Suprapubic skin (tissue), 4 donors: Measurements from ENCODE around the gene SHOC2. TPM values are rescaled to one million over a fixed set of nuclear protein-coding genes. Genes with fewer than 3 reads are reported as not detected.

Experiments
- DNase-seq, 2 donors: peaks; one replicate each; pipeline ENCODE4 v3.0.0-alpha.2; 2019; ENCODE audit warnings: low spot score in 2 of 2
- H3K27ac ChIP-seq: fragments of 200-600 bp; sonication (generic); one replicate; pipeline ENCODE4 v1.5.1; 2019
- H3K27me3 ChIP-seq: fragments of 200-600 bp; sonication (generic); one replicate; pipeline ENCODE4 v1.5.1; 2019
- H3K36me3 ChIP-seq: fragments of 200-600 bp; sonication (generic); one replicate; pipeline ENCODE4 v1.5.1; 2019
- H3K4me1 ChIP-seq: fragments of 200-600 bp; sonication (generic); one replicate; pipeline ENCODE4 v1.5.1; 2019
- H3K4me3 ChIP-seq: fragments of 200-600 bp; sonication (generic); one replicate; pipeline ENCODE4 v1.5.1; 2019; ENCODE audit warnings: mild to moderate bottlenecking
- H3K9me3 ChIP-seq: fragments of 200-600 bp; sonication (generic); one replicate; pipeline ENCODE4 v1.5.1; 2019
- EP300 ChIP-seq: sonication (generic); formaldehyde crosslinking; IDR thresholded peaks from one replicate; pipeline ENCODE4 v1.6.1; 2017; ENCODE audit warnings: antibody characterized with exemption
- POLR2A ChIP-seq, 2 donors: fragments of 450-650 bp; IDR thresholded peaks; one replicate each; pipeline ENCODE4 v1.6.1; 2017; ENCODE audit warnings: antibody characterized with exemption in 2 of 2, mild to moderate bottlenecking in 2 of 2, moderate library complexity in 2 of 2
- POLR2AphosphoS5 ChIP-seq, 3 donors: sonication (generic); formaldehyde crosslinking; IDR thresholded peaks; one replicate each; pipeline ENCODE4 v1.6.1; 2017; ENCODE audit warnings: antibody characterized with exemption in 3 of 3
- WGBS: methylation state at CpG from one replicate; pipeline ENCODE4 v1.1.5; 2018; 5-methylcytosine and 5-hydroxymethylcytosine counted together
- total RNA-seq, 4 donors: library from RNA; depleted of rRNA; stranded (reverse); fragments of >200 nt; gene quantifications; one replicate each; pipeline ENCODE4 v1.1.0, GENCODE V29; 2016
- TF ChIP-seq, protein P1 (sequence below), 2 donors: fragments of 200-600 bp in 1 of 2; fragments of 450-650 bp in 1 of 2; sonication (generic) in 1 of 2; IDR thresholded peaks; one replicate each; pipeline ENCODE4 v1.5.1; 2016 to 2019; ENCODE audit warnings: antibody characterized with exemption in 2 of 2, mild to moderate bottlenecking in 1 of 2, moderate library complexity in 1 of 2

SHOC2 gene
- total RNA-seq, 4 donors from 2014 or later, result 33.8 to 80.8 (median 40.8) TPM

DNA sequence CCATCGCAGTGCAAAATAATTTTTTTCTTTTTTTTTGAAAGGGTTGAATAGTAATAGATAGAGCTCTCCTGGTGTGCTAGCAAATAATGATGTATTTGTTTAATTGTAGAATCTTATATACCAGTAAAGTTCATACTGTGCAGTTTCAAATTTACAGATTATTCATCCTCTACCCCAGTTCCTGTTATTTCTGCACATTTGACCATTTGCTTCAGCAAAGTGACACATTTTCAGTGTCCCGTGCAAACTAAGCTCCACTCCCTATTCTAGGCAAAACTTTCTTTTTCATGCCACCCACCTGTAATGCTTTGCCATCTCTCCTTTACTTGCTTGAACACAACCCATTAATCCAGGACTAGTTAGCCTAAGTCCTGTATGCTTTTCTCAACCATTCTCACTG, 43.0 kb downstream of the SHOC2 start:
- H3K9me3 ChIP-seq, result no peaks in the 10 kb centered on the region
- DNase-seq, result no peak
- TF ChIP-seq EP300, result no peak
- no peak for TF ChIP-seq POLR2A (IDR thresholded peaks at IDR 0.05)
- no peak for TF ChIP-seq POLR2AphosphoS5 (IDR thresholded peaks at IDR 0.05)
- TF ChIP-seq, protein P1, sequence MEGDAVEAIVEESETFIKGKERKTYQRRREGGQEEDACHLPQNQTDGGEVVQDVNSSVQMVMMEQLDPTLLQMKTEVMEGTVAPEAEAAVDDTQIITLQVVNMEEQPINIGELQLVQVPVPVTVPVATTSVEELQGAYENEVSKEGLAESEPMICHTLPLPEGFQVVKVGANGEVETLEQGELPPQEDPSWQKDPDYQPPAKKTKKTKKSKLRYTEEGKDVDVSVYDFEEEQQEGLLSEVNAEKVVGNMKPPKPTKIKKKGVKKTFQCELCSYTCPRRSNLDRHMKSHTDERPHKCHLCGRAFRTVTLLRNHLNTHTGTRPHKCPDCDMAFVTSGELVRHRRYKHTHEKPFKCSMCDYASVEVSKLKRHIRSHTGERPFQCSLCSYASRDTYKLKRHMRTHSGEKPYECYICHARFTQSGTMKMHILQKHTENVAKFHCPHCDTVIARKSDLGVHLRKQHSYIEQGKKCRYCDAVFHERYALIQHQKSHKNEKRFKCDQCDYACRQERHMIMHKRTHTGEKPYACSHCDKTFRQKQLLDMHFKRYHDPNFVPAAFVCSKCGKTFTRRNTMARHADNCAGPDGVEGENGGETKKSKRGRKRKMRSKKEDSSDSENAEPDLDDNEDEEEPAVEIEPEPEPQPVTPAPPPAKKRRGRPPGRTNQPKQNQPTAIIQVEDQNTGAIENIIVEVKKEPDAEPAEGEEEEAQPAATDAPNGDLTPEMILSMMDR (IDR thresholded peaks at IDR 0.05), result no peak
- no peaks in the 10 kb centered on the region for H3K36me3 ChIP-seq
- no peak overlapping the region for H3K27ac ChIP-seq
- 91% methylated on average over 2 of the region's 2 CpGs for whole genome bisulfite sequencing
- H3K4me1 ChIP-seq, result peaks cover 18% of the 10 kb centered on the region
- no peak overlapping the region for H3K4me3 ChIP-seq
- H3K27me3 ChIP-seq, result no peaks in the 10 kb centered on the region

DNA sequence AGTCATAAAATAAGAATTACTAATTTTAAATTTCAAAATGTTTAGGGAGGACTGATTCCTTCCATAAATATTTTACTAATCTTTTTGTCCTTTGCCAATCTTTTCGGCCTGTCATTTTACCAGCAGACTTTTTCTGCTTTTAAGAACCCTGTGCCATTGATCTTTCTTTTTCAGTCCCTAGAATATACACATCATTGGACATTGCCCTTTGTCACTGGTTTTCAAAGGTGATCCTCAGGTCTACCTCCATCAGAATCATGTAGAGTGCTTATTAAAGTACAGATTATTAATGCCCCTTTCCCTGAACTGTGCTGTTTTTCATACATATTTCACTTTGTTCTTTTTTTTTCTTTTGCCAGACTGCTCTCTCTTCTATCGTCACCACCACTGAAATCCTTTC, 43.8 kb downstream of the SHOC2 start:
- H3K27me3 ChIP-seq, result no peaks in the 10 kb centered on the region
- 88% methylated on average over 2 of the region's 2 CpGs for WGBS
- H3K27ac ChIP-seq, result no peak overlapping the region
- no peaks in the 10 kb centered on the region for H3K9me3 ChIP-seq
- DNase-seq, result no peak
- H3K4me1 ChIP-seq, result peaks cover 18% of the 10 kb centered on the region
- TF ChIP-seq POLR2A (IDR thresholded peaks at IDR 0.05), result no peak
- TF ChIP-seq EP300, result no peak
- TF ChIP-seq POLR2AphosphoS5 (IDR thresholded peaks at IDR 0.05), result no peak
- H3K36me3 ChIP-seq, result no peaks in the 10 kb centered on the region
- H3K4me3 ChIP-seq, result no peak overlapping the region

DNA sequence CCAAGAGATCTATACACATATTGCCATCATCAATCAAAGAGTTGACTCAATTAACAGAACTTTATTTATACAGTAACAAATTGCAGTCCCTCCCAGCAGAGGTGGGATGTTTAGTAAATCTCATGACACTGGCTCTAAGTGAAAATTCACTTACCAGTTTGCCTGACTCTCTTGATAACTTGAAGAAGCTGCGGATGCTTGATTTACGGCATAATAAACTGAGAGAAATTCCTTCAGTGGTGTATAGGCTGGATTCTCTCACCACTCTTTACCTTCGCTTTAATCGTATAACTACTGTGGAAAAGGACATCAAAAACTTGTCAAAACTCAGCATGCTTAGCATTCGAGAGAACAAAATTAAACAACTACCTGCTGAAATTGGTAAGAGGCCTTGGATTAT, 45.3 kb downstream of the SHOC2 start:
- Histone ChIP-seq H3K9me3 (no peaks in the 10 kb centered on the region), H3K27ac (no peak overlapping the region), H3K4me3 (no peak overlapping the region), H3K4me1 (peaks cover 14% of the 10 kb centered on the region), H3K36me3 (no peaks in the 10 kb centered on the region), H3K27me3 (no peaks in the 10 kb centered on the region)
- WGBS, result 94% methylated on average over 5 of the region's 5 CpGs
- DNase-seq, result no peak
- TF ChIP-seq POLR2A (IDR thresholded peaks at IDR 0.05) (no peak), EP300 (no peak), POLR2AphosphoS5 (IDR thresholded peaks at IDR 0.05) (no peak)
- TF ChIP-seq, protein P1 (IDR thresholded peaks at IDR 0.05), result no peak

DNA sequence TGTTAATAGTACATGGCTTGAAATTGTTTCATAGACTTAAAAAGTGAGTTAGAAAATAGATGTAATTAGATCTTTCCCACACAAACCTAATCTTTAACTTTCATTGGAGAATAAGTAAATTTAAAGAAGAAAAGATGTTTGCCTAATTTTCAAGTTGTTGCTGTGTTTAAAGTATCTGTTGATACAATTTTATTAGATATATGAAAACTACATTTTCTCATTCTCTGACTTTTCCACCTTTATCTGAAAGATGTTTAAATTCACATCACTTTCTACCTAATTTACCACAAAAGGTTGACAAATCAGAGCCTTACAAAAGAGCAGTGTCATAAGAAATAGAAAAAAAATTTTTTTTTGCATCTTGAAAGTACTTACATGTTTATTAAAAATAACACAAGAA, 45.8 kb downstream of the SHOC2 start:
- H3K4me1 ChIP-seq, result peaks cover 13% of the 10 kb centered on the region
- TF ChIP-seq POLR2A (IDR thresholded peaks at IDR 0.05) (no peak), POLR2AphosphoS5 (IDR thresholded peaks at IDR 0.05) (no peak), EP300 (no peak)
- TF ChIP-seq, protein P1 (IDR thresholded peaks at IDR 0.05), result no peak
- DNase-seq, result no peak
- H3K9me3 ChIP-seq, result no peaks in the 10 kb centered on the region
- no peak overlapping the region for H3K27ac ChIP-seq
- no peaks in the 10 kb centered on the region for H3K27me3 ChIP-seq
- no peak overlapping the region for H3K4me3 ChIP-seq
- no peaks in the 10 kb centered on the region for H3K36me3 ChIP-seq

DNA sequence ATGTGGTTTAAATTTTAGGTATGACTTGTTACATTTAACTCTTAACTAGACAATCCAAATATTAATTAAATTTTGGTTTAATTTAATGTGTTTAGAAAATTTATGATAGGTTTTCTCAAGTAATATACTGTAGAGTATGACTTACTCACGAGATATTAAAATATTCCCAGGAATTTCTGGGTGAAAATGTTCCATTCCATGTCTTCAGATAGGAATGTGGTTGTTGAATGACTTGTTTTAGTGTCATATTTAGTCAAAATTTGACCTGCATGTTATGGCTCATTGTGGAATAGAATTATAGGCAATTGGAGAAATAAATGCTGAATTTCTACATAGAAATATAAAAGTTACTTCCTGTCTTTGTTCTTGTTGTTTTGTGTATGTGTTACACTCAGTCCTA, 46.7 kb downstream of the SHOC2 start:
- Histone ChIP-seq H3K27me3 (no peaks in the 10 kb centered on the region), H3K9me3 (no peaks in the 10 kb centered on the region), H3K4me1 (peaks cover 13% of the 10 kb centered on the region), H3K36me3 (no peaks in the 10 kb centered on the region), H3K27ac (no peak overlapping the region), H3K4me3 (no peak overlapping the region)
- TF ChIP-seq POLR2A (IDR thresholded peaks at IDR 0.05) (no peak), POLR2AphosphoS5 (IDR thresholded peaks at IDR 0.05) (no peak), EP300 (no peak)
- TF ChIP-seq, protein P1 (IDR thresholded peaks at IDR 0.05), result no peak
- DNase-seq, result no peak
- 86% methylated on average over 1 of the region's 1 CpG for WGBS

DNA sequence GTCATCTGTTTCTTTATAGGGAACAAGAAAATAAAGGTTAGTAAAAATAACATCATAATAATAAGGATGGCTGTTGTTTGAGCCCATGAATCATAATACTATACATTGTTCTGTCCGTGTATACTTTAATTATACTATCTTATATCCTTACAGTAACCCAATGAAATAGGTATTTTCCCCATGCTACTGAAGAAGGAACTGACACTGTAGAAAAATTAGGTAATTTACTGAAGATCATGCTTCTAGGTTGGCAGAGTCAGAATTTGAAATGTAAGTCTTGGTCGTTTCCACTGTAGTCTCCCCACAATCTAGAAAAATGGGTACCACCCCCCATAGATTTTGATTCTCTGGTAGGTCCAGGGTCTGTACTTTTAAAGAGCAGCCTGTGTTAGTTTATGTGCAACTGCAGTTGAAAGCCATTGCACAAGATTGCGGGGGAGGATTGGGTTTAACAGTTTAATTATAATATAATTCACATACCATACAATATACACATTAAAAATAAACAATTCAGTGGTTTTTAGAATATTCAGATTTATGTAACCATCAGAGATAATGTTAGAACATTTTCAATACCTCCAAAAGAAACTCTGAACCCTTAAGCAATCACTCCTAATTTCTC, 47.7 kb downstream of the SHOC2 start:
- no peak overlapping the region for H3K4me3 ChIP-seq
- DNase-seq, result no peak
- H3K36me3 ChIP-seq, result no peaks in the 10 kb centered on the region
- peaks cover 13% of the 10 kb centered on the region for H3K4me1 ChIP-seq
- TF ChIP-seq, protein P1 (IDR thresholded peaks at IDR 0.05), result no peak
- no peak for TF ChIP-seq POLR2AphosphoS5 (IDR thresholded peaks at IDR 0.05)
- TF ChIP-seq EP300, result no peak
- TF ChIP-seq POLR2A (IDR thresholded peaks at IDR 0.05), result no peak
- H3K27me3 ChIP-seq, result no peaks in the 10 kb centered on the region
- no peak overlapping the region for H3K27ac ChIP-seq
- 72% methylated on average over 3 of the region's 3 CpGs for WGBS
- H3K9me3 ChIP-seq, result no peaks in the 10 kb centered on the region
